Ishikawa (cell line): ENCODE data around the gene WDR59.

Experiments
- CEBPB ChIP-seq: IDR thresholded peaks from 2 replicates; pipeline ENCODE4 v1.6.1; 2012
- CREB1 ChIP-seq: IDR thresholded peaks from 2 replicates; pipeline ENCODE4 v1.6.1; 2012; ENCODE audit warnings: low read depth
- EGR1 ChIP-seq: IDR thresholded peaks from 2 replicates; pipeline ENCODE4 v1.6.1; 2012
- EP300 ChIP-seq: IDR thresholded peaks from 2 replicates; pipeline ENCODE4 v1.6.1; 2012; ENCODE audit warnings: borderline replicate concordance
- FOXM1 ChIP-seq: IDR thresholded peaks from 2 replicates; pipeline ENCODE4 v1.6.1; 2012; ENCODE audit warnings: low read depth, borderline replicate concordance
- NFIC ChIP-seq: IDR thresholded peaks from 2 replicates; pipeline ENCODE4 v1.6.1; 2012
- RAD21 ChIP-seq: IDR thresholded peaks from 2 replicates; pipeline ENCODE4 v1.6.1; 2012; ENCODE audit warnings: low read depth
- TAF1 ChIP-seq: IDR thresholded peaks from 2 replicates; pipeline ENCODE4 v1.6.1; 2012; ENCODE audit warnings: low read depth, mild to moderate bottlenecking
- TCF12 ChIP-seq: IDR thresholded peaks from 2 replicates; pipeline ENCODE4 v1.6.1; 2012; ENCODE audit warnings: low read depth
- TEAD4 ChIP-seq: IDR thresholded peaks from 2 replicates; pipeline ENCODE4 v1.6.1; 2012
- YY1 ChIP-seq: IDR thresholded peaks from 2 replicates; pipeline ENCODE4 v1.6.1; 2012; ENCODE audit warnings: low read depth
- ZBTB7A ChIP-seq: IDR thresholded peaks from 2 replicates; pipeline ENCODE4 v1.6.1; 2012; ENCODE audit warnings: low read depth
- TF ChIP-seq, protein P1 (sequence below): IDR thresholded peaks from 2 replicates; pipeline ENCODE4 v1.6.1; 2012
- TF ChIP-seq, protein P2 (sequence below): IDR thresholded peaks from 2 replicates; pipeline ENCODE4 v1.6.1; 2012; ENCODE audit warnings: low read depth, mild to moderate bottlenecking
- TF ChIP-seq, protein P3 (sequence below): IDR thresholded peaks from 2 replicates; pipeline ENCODE4 v1.6.1; 2012

WDR59 gene

DNA sequence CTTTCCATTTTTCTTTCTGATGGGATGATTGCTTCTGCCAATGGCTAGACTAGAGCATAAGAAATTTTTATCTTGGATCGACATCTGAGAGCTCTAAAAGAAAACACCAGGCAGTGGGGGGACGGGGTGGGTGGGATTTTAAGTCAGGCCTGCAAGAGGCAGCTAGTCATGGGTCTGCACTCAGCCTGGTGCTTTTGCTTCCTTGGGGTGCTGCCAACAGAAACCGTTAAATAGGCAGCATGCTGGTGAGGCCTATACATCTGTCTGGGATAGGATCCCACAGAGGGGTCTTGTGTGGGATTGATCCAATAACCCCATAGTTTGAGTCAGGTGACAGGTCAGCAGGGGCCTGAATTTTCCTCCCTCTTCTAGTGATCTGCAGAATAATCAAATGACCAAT is 40.8 kb upstream of the WDR59 start:
- no peak for TF ChIP-seq TEAD4
- TF ChIP-seq EGR1: no peak
- TF ChIP-seq TCF12: no peak
- no peak for TF ChIP-seq CREB1
- TF ChIP-seq TAF1: no peak
- TF ChIP-seq, protein P1, sequence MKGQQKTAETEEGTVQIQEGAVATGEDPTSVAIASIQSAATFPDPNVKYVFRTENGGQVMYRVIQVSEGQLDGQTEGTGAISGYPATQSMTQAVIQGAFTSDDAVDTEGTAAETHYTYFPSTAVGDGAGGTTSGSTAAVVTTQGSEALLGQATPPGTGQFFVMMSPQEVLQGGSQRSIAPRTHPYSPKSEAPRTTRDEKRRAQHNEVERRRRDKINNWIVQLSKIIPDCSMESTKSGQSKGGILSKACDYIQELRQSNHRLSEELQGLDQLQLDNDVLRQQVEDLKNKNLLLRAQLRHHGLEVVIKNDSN: no peak
- TF ChIP-seq, protein P2, sequence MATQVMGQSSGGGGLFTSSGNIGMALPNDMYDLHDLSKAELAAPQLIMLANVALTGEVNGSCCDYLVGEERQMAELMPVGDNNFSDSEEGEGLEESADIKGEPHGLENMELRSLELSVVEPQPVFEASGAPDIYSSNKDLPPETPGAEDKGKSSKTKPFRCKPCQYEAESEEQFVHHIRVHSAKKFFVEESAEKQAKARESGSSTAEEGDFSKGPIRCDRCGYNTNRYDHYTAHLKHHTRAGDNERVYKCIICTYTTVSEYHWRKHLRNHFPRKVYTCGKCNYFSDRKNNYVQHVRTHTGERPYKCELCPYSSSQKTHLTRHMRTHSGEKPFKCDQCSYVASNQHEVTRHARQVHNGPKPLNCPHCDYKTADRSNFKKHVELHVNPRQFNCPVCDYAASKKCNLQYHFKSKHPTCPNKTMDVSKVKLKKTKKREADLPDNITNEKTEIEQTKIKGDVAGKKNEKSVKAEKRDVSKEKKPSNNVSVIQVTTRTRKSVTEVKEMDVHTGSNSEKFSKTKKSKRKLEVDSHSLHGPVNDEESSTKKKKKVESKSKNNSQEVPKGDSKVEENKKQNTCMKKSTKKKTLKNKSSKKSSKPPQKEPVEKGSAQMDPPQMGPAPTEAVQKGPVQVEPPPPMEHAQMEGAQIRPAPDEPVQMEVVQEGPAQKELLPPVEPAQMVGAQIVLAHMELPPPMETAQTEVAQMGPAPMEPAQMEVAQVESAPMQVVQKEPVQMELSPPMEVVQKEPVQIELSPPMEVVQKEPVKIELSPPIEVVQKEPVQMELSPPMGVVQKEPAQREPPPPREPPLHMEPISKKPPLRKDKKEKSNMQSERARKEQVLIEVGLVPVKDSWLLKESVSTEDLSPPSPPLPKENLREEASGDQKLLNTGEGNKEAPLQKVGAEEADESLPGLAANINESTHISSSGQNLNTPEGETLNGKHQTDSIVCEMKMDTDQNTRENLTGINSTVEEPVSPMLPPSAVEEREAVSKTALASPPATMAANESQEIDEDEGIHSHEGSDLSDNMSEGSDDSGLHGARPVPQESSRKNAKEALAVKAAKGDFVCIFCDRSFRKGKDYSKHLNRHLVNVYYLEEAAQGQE: no peak
- TF ChIP-seq, protein P3, sequence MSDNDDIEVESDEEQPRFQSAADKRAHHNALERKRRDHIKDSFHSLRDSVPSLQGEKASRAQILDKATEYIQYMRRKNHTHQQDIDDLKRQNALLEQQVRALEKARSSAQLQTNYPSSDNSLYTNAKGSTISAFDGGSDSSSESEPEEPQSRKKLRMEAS: no peak
- TF ChIP-seq CEBPB: no peak
- TF ChIP-seq NFIC: no peak
- no peak for TF ChIP-seq EP300
- no peak for TF ChIP-seq RAD21
- TF ChIP-seq FOXM1: no peak
- TF ChIP-seq ZBTB7A: no peak
- TF ChIP-seq YY1: no peak

DNA sequence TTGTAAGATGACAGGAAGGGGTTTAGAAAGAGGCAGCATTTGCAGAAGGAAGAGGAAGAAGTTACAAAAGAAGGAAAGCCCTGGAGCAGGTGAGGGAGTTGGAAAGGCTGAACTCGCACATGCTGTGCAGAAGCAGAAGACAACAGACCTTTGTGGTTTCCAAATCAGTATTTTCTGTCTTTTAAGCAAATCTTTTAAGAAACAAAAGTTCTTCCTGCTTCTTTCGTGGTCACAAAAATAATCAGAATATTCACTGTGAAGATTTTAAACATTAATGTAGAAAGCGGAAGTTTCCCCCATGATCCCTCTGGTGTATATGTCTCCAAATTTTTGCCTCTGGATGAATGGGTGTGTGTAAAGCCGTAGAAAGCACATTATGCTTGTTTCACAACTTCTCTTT is 39.7 kb upstream of the WDR59 start:
- no peak for TF ChIP-seq CEBPB

DNA sequence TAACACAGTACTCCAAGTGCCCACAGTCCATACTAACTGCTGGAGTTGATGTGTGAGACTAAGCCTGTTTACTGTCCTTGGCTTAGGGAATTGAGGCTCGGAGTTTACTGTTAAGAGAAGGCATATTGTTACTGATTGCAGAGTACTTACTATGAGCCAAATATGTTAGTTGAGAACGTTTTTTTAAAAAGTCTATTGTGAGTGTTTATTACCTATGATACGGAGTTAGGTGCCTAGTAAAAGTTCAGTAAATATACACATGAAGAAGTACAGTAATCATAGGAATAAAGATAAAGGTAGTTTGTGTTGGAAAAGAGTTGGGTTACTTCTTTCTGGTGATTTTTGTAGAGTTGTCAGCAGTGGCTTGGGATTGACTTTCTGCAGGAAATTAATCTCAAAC is 39.3 kb upstream of the WDR59 start:
- TF ChIP-seq ZBTB7A: no peak
- no peak for TF ChIP-seq EP300
- no peak for TF ChIP-seq TCF12
- TF ChIP-seq CREB1: no peak
- no peak for TF ChIP-seq EGR1

DNA sequence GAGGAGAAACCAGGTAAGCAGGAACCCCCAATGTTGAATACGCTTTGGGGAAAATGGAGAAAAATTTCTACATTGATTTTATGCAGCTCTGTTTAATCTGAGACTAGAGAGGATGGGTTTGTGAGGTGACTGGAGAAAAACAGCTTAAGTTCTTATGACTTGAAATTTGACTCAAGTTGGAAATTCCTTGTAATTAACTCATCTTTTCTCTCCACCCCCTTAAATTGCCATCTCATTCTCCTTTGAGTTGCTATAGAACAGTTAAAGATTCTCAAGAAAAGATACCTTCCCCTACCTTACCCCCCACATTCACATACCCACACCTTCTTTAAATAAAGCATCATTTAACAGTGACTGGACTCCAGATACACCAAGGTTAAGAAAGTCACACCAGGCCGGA is 38.1 kb upstream of the WDR59 start:
- TF ChIP-seq CEBPB (no peak), TAF1 (no peak), NFIC (no peak), EGR1 (no peak), ZBTB7A (no peak), FOXM1 (no peak), YY1 (no peak), TEAD4 (no peak), TCF12 (no peak), RAD21 (no peak)
- TF ChIP-seq, protein P3: no peak
- TF ChIP-seq, protein P2: no peak
- TF ChIP-seq, protein P1: no peak

DNA sequence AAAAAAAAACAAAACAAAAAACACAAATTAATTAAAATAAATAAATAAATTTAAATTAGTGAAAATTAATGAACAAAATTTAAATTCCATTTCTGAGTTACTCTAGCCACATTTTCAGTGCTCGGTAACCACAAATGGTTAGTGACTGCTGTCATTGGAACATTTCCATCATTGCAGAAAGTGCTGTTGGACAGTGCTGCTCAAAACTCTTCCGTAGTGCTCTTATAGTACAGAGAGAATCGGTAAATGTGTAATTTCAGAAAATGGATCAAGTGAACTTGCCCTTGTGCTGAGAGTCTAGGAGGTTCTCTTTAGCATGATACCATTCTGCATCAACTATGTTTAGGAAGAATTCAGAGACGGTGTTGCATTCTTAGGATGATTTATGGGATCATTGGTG is 37.6 kb upstream of the WDR59 start:
- TF ChIP-seq TEAD4 (no peak), FOXM1 (no peak), EGR1 (no peak), CEBPB (no peak), NFIC (no peak), CREB1 (no peak), RAD21 (no peak), TCF12 (no peak), YY1 (no peak), ZBTB7A (no peak), EP300 (no peak), TAF1 (no peak)
- TF ChIP-seq, protein P3: no peak
- TF ChIP-seq, protein P1: no peak
- TF ChIP-seq, protein P2: no peak
